OCI-LY7 (cell line): Measurements from ENCODE around the gene SHISAL1.

Source experiments
- CTCF ChIP-seq: fragments of 200-600 bp; sonication (generic); conservative IDR thresholded peaks from 2 replicates; pipeline ENCODE4 v1.5.1; 2014; ENCODE audit warnings: mild to moderate bottlenecking, antibody characterized with exemption, low read length, moderate library complexity, mixed read lengths
- EZH2phosphoT487 ChIP-seq: fragments of 200-600 bp; sonication (generic); IDR thresholded peaks from 2 replicates; pipeline ENCODE4 v1.6.1; 2018; ENCODE audit warnings: low read depth, borderline replicate concordance, mild to moderate bottlenecking, mixed run types, antibody characterized with exemption, low read length, moderate library complexity, mixed read lengths

- no peak for TF ChIP-seq CTCF
- TF ChIP-seq EZH2phosphoT487: no peak
Observed at GRCh38 chr22:44309647-44310046, 3.1 kb downstream of the SHISAL1 start.
